ENCODE measurements around the gene BAIAP2.
A peak's percentile ranks its signal among the peaks of the same experiment; 100 is the strongest.

The BAIAP2 gene

GRCh38 chr17:81118308-81119221 is 83.6 kb downstream of the BAIAP2 start:
- ATAC-seq (ENCODE audit: low read depth) (peak; percentile 13), DNase-seq (ENCODE audit: low spot score) (no peak)
- Histone ChIP-seq H3K4me3 (ENCODE audit: severe bottlenecking) (peak overlapping the region; percentile 44), H3K4me1 (ENCODE audit: insufficient read depth, poor library complexity, severe bottlenecking) (no peaks in the 10 kb centered on the region), H3K36me3 (ENCODE audit: low read depth) (no peaks in the 10 kb centered on the region), H3K9me3 (ENCODE audit: severe bottlenecking) (no peaks in the 10 kb centered on the region), H3K27me3 (ENCODE audit: insufficient read depth, poor library complexity, severe bottlenecking) (peaks cover 11% of the 10 kb centered on the region), H3K27ac (ENCODE audit: poor library complexity, severe bottlenecking) (no peak overlapping the region)
- TF ChIP-seq CTCF (IDR thresholded peaks at IDR 0.05; ENCODE audit: poor library complexity, severe bottlenecking) = no peak

- ATAC-seq (ENCODE audit: low read depth) (peak; percentile 51), DNase-seq (ENCODE audit: low spot score) (peak; percentile 99)
- Histone ChIP-seq H3K27me3 (ENCODE audit: insufficient read depth, poor library complexity, severe bottlenecking) (peaks cover 11% of the 10 kb centered on the region), H3K36me3 (ENCODE audit: low read depth) (no peaks in the 10 kb centered on the region), H3K9me3 (ENCODE audit: severe bottlenecking) (no peaks in the 10 kb centered on the region), H3K4me1 (ENCODE audit: insufficient read depth, poor library complexity, severe bottlenecking) (no peaks in the 10 kb centered on the region), H3K4me3 (ENCODE audit: severe bottlenecking) (peak overlapping the region; percentile 44), H3K27ac (ENCODE audit: poor library complexity, severe bottlenecking) (no peak overlapping the region)
- peak; percentile 46 for TF ChIP-seq CTCF (IDR thresholded peaks at IDR 0.05; ENCODE audit: poor library complexity, severe bottlenecking)
Measured at GRCh38 chr17:81119223-81120148, 84.5 kb downstream of the BAIAP2 start.

- TF ChIP-seq CTCF (IDR thresholded peaks at IDR 0.05; ENCODE audit: poor library complexity, severe bottlenecking) = peak; percentile 26
- DNase-seq (ENCODE audit: low spot score) = no peak
- H3K9me3 ChIP-seq (ENCODE audit: severe bottlenecking) = no peaks in the 10 kb centered on the region
- no peak for ATAC-seq (ENCODE audit: low read depth)
- H3K27me3 ChIP-seq (ENCODE audit: insufficient read depth, poor library complexity, severe bottlenecking) = peaks cover 11% of the 10 kb centered on the region
- H3K27ac ChIP-seq (ENCODE audit: poor library complexity, severe bottlenecking) = no peak overlapping the region
- H3K4me3 ChIP-seq (ENCODE audit: severe bottlenecking) = peak overlapping the region; percentile 44
- H3K4me1 ChIP-seq (ENCODE audit: insufficient read depth, poor library complexity, severe bottlenecking) = no peaks in the 10 kb centered on the region
- no peaks in the 10 kb centered on the region for H3K36me3 ChIP-seq (ENCODE audit: low read depth)
Measured at GRCh38 chr17:81120149-81120484, 85.2 kb downstream of the BAIAP2 start.

GRCh38 chr17:81120695-81121621 is 86.0 kb downstream of the BAIAP2 start:
- Histone ChIP-seq H3K27me3 (ENCODE audit: insufficient read depth, poor library complexity, severe bottlenecking) (peaks cover 11% of the 10 kb centered on the region), H3K27ac (ENCODE audit: poor library complexity, severe bottlenecking) (no peak overlapping the region), H3K4me1 (ENCODE audit: insufficient read depth, poor library complexity, severe bottlenecking) (no peaks in the 10 kb centered on the region), H3K36me3 (ENCODE audit: low read depth) (no peaks in the 10 kb centered on the region), H3K4me3 (ENCODE audit: severe bottlenecking) (no peak overlapping the region), H3K9me3 (ENCODE audit: severe bottlenecking) (no peaks in the 10 kb centered on the region)
- no peak for TF ChIP-seq CTCF (IDR thresholded peaks at IDR 0.05; ENCODE audit: poor library complexity, severe bottlenecking)
- DNase-seq (ENCODE audit: low spot score) (no peak), ATAC-seq (ENCODE audit: low read depth) (no peak)
